GM03348 (cell line): ENCODE results near the gene CERS3.

Source experiments
- DNase-seq: peaks from one replicate; pipeline ENCODE4 v3.0.0; 2012; ENCODE audit warnings: low spot score

Gene CERS3

DNA sequence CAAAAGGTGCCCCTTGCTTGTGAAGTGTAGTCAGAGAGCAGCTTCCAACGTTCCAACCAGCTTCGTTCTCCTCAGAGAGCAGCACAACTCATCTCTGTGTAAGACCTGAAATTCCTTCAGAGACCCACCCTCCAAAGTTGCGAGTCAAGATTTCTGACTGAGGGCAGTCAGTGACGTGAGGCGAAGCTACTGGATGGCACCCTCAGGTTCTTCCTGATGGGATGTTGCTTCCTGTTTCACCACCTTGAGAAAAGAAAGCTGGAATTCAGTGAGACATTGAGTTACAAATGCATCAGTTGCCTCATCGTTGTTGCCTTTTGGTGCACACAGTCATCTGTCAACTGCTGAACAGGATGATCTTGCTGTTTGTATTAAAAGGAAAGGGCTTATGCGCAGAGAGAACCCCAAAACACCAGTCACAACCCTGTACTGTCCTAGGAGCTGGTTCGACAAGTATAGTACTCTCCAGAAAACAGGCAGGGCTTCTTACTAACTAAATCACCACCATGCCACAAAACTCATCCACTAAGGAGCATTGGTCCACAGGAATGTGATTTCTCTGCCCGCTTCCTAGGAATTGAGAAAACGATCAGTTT lies at the start of gene CERS3:
Gene CERS3, minus strand, starts transcription at position 118 of the 596 bp plus-strand sequence. CDS start 27,101 bp downstream, outside the sequence.
- no peak for DNase-seq

DNA sequence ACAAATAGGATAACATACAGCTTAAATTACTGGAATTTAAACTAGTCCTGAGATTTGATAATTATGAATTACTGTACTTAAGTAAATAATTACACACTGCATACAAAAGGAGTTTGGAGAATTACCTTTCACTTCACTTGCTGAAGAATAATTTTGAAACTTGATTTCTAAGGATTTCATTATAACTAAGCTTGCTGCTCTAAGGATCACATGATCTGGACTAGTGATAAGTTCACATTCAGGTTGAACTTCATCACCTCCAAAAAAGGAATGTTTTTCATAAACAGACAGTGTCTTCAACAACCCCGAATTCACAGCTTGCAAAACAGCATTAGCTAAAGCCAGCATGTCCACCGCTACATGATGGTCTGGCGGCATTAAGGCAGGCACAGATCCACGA lies 44.8 kb upstream of the CERS3 start:
- DNase-seq: no peak

DNA sequence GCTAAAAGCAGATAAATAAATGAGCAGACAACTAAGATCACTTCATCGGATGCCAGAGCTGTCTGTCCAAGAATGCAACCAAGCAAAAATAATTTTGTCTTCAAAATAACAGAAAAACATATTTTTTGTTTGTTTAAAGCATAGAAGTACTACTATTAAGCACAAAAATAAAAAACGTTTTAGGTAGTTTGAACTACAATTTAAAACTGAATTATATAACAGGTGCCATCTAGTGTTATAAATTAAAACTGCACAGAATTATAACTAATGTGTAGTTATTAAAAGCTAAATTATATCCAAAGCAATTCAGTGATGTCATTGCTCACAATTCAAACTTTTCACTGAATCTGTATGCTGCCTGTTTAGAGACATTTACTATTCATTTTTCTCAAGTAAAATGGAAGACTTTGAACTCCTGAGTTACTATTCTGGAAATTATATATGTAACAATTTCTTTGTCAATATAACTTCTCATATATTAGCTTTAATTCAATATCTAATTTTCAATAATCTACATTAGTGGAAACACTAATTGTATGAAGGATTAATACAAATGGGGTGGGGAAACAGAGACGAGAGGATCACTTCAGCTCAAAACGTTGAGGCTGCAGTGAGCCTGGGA lies 43.7 kb upstream of the CERS3 start:
- DNase-seq: peak; percentile 36

DNA sequence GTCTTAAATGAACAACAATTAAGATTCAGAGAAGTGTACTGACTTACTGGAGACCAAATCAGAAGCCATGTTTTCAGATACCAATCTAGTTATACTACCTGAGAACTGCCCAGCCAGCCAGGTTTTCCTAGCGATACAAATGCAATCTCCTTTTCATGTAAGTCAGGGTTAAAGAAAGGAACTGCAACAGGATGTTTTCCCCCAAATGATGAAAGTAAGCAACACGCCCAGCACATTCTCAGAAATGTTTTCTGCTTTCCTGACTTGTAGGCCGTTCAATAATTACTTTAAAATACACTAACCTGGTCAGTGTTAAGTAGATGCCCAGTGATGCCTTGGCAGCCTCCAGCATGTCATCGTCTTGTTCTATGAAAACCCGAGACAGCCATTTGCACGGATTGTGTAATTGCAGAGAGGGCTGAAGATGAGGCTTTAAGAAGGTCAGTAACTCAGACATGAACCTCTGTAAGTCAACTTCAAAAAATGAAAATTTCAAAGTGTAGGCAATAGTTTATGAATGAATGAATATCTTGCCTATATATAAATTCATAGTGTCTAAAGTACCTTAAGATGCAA lies 42.9 kb upstream of the CERS3 start:
- DNase-seq: no peak

- no peak for DNase-seq
Measured at GRCh38 chr15:100570735-100571313, 42.1 kb upstream of the CERS3 start.

DNA sequence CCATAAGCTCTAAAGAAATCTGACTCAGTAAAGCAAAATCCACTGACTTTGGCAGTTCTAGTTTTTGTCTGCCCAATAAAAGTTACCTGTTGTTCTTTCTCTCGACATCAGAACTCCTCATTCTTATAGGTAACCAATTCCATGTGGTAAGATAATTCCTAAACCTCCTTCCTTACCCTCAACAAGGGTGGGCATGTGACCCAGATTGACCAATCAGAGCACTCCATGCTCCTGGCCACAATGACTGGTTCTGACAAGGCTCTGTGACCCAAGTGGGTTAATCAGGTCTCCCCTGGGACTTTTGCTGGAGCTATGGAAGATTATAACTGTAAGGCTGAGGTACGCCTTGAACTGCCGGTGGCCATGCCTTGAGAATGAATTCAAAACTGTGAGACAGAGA lies 41.5 kb upstream of the CERS3 start:
- DNase-seq: peak; percentile 30

GRCh38 chr15:100569391-100569790 lies 40.6 kb upstream of the CERS3 start:
- no peak for DNase-seq

GRCh38 chr15:100566850-100567628 lies 38.3 kb upstream of the CERS3 start:
- no peak for DNase-seq

GRCh38 chr15:100565591-100565990 lies 36.8 kb upstream of the CERS3 start:
- no peak for DNase-seq

GRCh38 chr15:100560323-100560722 lies 31.6 kb upstream of the CERS3 start:
- no peak for DNase-seq

- peak; percentile 74 for DNase-seq
Measured at GRCh38 chr15:100559330-100559729, 30.6 kb upstream of the CERS3 start.

DNA sequence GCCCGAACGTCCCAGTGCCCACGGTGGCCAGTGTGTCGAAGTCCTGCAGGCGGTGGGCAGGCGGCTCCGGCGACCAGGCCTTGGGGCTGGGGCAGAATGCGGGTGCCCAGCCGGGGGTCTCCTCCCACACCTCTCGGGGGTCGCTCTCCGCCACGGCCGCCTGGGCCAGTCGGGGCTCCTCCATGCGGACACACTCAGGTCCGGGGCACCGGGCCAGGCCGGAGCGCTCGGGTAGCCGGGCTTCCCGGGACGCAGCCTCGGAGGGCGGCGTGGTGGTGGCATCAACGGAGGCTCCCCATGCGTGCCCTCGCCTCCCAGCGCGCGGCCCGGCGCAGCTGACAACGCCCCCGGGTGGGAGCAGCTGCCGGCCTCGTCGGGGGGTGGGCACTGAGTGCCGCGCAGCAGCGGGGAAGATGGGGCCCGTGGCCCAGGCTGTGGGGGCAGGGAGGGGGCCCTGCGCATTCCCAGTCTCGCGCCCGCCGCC lies 30.1 kb upstream of the CERS3 start:
- DNase-seq: no peak

- no peak for DNase-seq
Measured at GRCh38 chr15:100553468-100553867, 24.7 kb upstream of the CERS3 start.

DNA sequence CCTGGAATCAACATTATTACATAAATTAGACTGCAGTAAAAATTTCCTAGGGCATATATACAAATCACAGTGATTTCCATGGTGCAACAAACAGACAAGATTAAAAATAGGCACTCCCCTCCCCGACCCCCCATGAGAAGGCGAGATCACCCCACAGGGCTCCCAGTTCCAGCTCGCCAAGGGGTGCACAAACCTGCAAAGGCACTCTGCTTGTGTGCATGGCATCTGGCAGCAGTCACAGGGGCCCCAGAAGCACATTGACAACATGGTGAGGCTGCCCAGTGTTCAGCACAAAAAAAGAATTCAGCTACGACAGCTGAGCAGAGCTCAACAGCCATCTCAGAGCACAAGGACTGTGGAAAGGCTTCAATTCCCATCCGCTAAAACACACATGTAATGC lies 19.2 kb upstream of the CERS3 start:
- DNase-seq: no peak

DNA sequence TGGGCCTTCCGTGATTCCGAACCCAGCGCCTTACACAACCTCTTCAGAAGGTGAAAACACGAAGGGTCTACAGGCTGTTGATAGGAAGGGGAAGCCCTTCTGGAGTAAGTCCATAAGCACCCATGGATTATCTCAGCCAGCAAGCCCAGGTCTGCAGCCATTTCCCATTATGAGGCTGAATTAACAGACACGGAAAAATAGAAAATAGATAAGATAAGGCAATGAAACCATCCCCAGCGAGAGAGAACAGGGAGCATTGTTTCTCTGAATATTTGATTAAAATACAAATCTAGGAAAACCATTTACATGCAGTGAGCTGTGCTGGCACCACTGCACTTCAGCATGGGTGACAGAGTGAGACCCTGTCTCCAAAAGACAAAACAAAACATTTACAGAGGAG lies 16.2 kb upstream of the CERS3 start:
- no peak for DNase-seq

- DNase-seq: no peak
Measured at GRCh38 chr15:100544338-100544841, 15.6 kb upstream of the CERS3 start.

DNA sequence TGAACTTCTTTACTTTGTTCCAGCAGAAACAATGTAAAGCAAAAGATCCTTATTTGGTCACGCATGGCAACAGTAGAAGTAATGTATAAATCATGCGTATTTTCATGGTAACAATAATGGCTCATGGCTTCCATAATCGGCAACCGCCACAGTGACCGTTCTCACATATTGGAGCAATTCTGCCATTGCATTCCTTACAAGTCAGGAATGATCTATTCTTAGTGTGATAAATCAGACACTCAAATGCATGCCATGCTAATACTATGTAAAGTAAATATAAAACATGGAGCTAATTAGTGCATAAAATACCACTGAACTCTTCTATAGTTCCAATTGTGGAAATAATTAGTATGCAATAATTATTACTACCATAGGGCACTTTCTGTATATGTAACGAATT lies 13.5 kb upstream of the CERS3 start:
- DNase-seq: no peak

DNA sequence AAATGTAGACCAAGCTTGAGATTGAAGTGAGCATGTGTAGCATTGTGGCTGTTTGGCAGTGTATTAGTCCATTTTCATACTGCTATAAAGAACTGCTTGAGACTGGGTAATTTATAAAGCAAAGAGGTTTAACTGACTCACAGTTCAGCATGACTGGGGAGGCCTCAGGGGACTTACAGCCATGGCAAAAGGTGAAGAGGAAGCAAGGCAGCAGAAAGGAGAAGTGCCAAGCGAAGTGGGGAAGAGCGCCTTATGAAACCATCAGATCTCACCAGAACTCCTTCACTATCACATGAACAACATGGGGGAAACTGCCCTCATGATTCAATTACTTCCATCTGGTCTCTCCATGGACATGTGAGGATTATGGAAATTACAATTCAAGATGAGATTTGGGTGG lies 8.6 kb upstream of the CERS3 start:
- no peak for DNase-seq

DNA sequence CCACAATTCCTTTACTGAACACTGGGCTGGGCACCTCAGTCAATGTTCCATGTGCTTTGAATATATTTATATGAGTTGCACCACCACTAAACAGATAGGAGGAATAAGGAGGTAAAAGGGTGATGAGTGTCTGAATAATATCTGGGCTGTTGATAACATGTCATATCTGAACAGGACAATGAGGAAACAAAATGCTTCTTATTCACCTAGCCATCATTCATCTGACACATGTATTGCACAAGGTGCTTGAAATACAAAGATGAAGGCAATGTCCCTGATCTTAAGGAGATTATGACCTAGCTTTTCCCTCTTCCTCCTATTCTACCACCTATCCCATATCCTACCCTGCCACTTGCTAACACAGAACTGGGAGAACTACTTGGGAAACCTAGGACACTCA lies 8.0 kb upstream of the CERS3 start:
- DNase-seq: no peak

DNA sequence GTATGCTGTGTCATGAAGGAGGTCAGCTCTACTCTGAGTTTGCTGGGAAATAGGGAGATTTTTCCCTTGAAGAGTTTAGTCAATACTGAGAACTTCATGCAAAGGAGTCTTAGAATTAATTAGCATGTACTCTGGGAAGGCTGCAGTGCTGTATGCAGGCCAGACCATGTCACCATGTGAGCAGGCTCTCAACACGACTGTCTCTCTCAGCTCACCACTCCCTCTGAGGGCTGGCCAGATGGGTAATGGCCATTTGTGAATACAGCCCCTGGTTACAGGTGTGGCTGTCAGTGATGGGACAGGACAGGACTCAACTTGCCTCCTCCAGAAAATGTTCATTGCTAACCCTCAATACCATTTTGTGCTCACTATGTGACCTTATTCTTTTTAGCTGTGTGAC lies 5.1 kb upstream of the CERS3 start:
- no peak for DNase-seq

GRCh38 chr15:100531823-100532327 lies 3.1 kb upstream of the CERS3 start:
- no peak for DNase-seq

GRCh38 chr15:100531204-100531603 lies 2.5 kb upstream of the CERS3 start:
- DNase-seq: no peak
